Measurements from ENCODE around the gene CYBC1. TPM values are rescaled to one million over a fixed set of nuclear protein-coding genes. Genes with fewer than 3 reads are reported as not detected.
A peak's percentile ranks its signal among the peaks of the same experiment; 100 is the strongest.

The CYBC1 gene
- total and polyA plus RNA-seq, 9 of the 15 experiments (the other 6 are each of a cell fraction or from before 2014, with no cell fraction given), result 1.3 to 71.8 (median 49.9) TPM

- no peak overlapping the region for H2AFZ ChIP-seq (ENCODE audit: low read depth, low read length)
- H3K4me2 ChIP-seq (ENCODE audit: insufficient read depth, low read length), result no peak overlapping the region
- WGBS (ENCODE audit: insufficient coverage, low coverage, missing lambda C conversion rate), result 83% methylated on average over 17 of the region's 21 CpGs
- POLR2A ChIA-PET, result interaction anchor here (1.0 to 1.1 kb wide), 3 partner anchors 11 to 128 kb away, joined by 3 to 5 read pairs (median 3); no protein-coding TSS in a partner anchor
- CTCF ChIA-PET (ENCODE audit: low intra/inter-chr PET ratio), result no interaction called here
- no peak for FAIRE-seq
- no peak for ATAC-seq
- no peak for TF ChIP-seq RAD51 (IDR thresholded peaks at IDR 0.05; ENCODE audit: borderline replicate concordance, low read depth)
- TF ChIP-seq ZNF232 (CRISPR knock-in tag; IDR thresholded peaks at IDR 0.05), result no peak
- TF ChIP-seq SNIP1 (IDR thresholded peaks at IDR 0.05; ENCODE audit: low read depth), result no peak
- no peak for TF ChIP-seq POLR2A (conservative IDR thresholded peaks at IDR 0.05)
- H3K4me3 ChIP-seq, result no peak overlapping the region
- H3K36me3 ChIP-seq (ENCODE audit: control insufficient read depth, insufficient read depth, low read length), result peaks cover 40% of the 10 kb centered on the region
- no TSS peak for BruUV-seq (replicated peaks)
- H3K9ac ChIP-seq (ENCODE audit: insufficient read depth in 1 of 2, low read depth in 2 of 2, low read length in 2 of 2), result peak overlapping the region in 1 of 2 experiments; percentile 59; a peak in 1 of 4 replicates
- no peak for DNase-seq (ENCODE audit: extremely low read depth in 1 of 4, low spot score in 3 of 4)
- no peaks in the 10 kb centered on the region for H3K27me3 ChIP-seq (ENCODE audit: control insufficient read depth in 2 of 2, insufficient read depth in 2 of 2, low read length in 2 of 2)
- 0 out of 2 replicates have a peak, but pooled peaks cover 6% of the 10 kb centered on the region for H4K20me1 ChIP-seq (replicated peaks; ENCODE audit: control insufficient read depth, insufficient read depth, low read length)
- no peak overlapping the region for H3K27ac ChIP-seq (ENCODE audit: extremely low read depth, low read depth, low read length)
- H3K4me1 ChIP-seq (replicated peaks in 1 of 2; ENCODE audit: control insufficient read depth in 2 of 2, insufficient read depth in 2 of 2, low read length in 2 of 2), result peaks cover 2 to 36% of the 10 kb centered on the region in 2 experiments; a peak in 3 of 5 replicates
- no peaks in the 10 kb centered on the region for H3K79me2 ChIP-seq (ENCODE audit: control insufficient read depth, insufficient read depth, low read length)
- intact Hi-C loops (cut with micrococcal nuclease) (loop anchor here (5.0 to 10.0 kb wide), 3 partner anchors 33 to 135 kb away; partner anchors contain the start of genes NARF and TEX19), in situ Hi-C loops (cut with MboI) (no loop called here)
- H3K9me1 ChIP-seq (ENCODE audit: control insufficient read depth, insufficient read depth, low read length), result peaks cover 7% of the 10 kb centered on the region
- no peaks in the 10 kb centered on the region for H3K9me3 ChIP-seq (replicated peaks; ENCODE audit: control insufficient read depth, insufficient read depth, low read depth, low read length)
These were observed 39.4 kb upstream of the CYBC1 start for GRCh38 chr17:82489851-82490511.

GRCh38 chr17:82489117-82489516 is 38.6 kb upstream of the CYBC1 start:
- Histone ChIP-seq H3K4me1 (replicated peaks in 1 of 2; ENCODE audit: control insufficient read depth in 2 of 2, insufficient read depth in 2 of 2, low read length in 2 of 2) (peaks cover 0 to 34% of the 10 kb centered on the region in 2 experiments; a peak in 3 of 5 replicates), H2AFZ (ENCODE audit: low read depth, low read length) (no peak overlapping the region), H4K20me1 (replicated peaks; ENCODE audit: control insufficient read depth, insufficient read depth, low read length) (0 out of 2 replicates have a peak, but pooled peaks cover 2% of the 10 kb centered on the region), H3K36me3 (ENCODE audit: control insufficient read depth, insufficient read depth, low read length) (peaks cover 48% of the 10 kb centered on the region), H3K9me1 (ENCODE audit: control insufficient read depth, insufficient read depth, low read length) (peaks cover 6% of the 10 kb centered on the region), H3K4me3 (no peak overlapping the region), H3K27me3 (ENCODE audit: control insufficient read depth in 2 of 2, insufficient read depth in 2 of 2, low read length in 2 of 2) (no peaks in the 10 kb centered on the region), H3K27ac (ENCODE audit: extremely low read depth, low read depth, low read length) (no peak overlapping the region), H3K79me2 (ENCODE audit: control insufficient read depth, insufficient read depth, low read length) (no peaks in the 10 kb centered on the region), H3K9me3 (replicated peaks; ENCODE audit: control insufficient read depth, insufficient read depth, low read depth, low read length) (no peaks in the 10 kb centered on the region), H3K4me2 (ENCODE audit: insufficient read depth, low read length) (no peak overlapping the region), H3K9ac (ENCODE audit: insufficient read depth in 1 of 2, low read depth in 2 of 2, low read length in 2 of 2) (peak overlapping the region in 1 of 2 experiments; percentile 10; a peak in 1 of 4 replicates)
- BruUV-seq (replicated peaks), result no TSS peak
- ATAC-seq (peak; percentile 20), DNase-seq (ENCODE audit: extremely low read depth in 1 of 4, low spot score in 3 of 4) (no peak), FAIRE-seq (no peak)
- WGBS (ENCODE audit: insufficient coverage, low coverage, missing lambda C conversion rate), result 78% methylated on average over 8 of the region's 8 CpGs
- intact Hi-C loops (cut with micrococcal nuclease), result no loop called here
- CTCF ChIA-PET (ENCODE audit: low intra/inter-chr PET ratio), result no interaction called here
- in situ Hi-C loops (cut with MboI), result no loop called here
- POLR2A ChIA-PET, result interaction anchor here (1.0 to 1.3 kb wide), 3 partner anchors 14 to 127 kb away, joined by 3 to 5 read pairs (median 3); no protein-coding TSS in a partner anchor
- TF ChIP-seq POLR2AphosphoS2 (IDR thresholded peaks at IDR 0.05; ENCODE audit: low read length) (peak; percentile 58), POLR2A (conservative IDR thresholded peaks at IDR 0.05) (0 out of 2 replicates have a peak, but pooled peaks have one; percentile 26), SUPT5H (IDR thresholded peaks at IDR 0.05) (peak; percentile 59; the same call in 1 of the 2 replicates), RBFOX2 (IDR thresholded peaks at IDR 0.05; ENCODE audit: low read depth, low read length) (peak; percentile 12; the same call in 1 of the 2 replicates), RAD51 (IDR thresholded peaks at IDR 0.05; ENCODE audit: borderline replicate concordance, low read depth) (no peak)

Data from K562 (cell line).